NCI-H187 (cell line): ENCODE results near the gene CYSTM1.

Experiments
- DNase-seq, 2 experiments: peaks; one replicate each; lab custom pipeline; 2025; lab: John Stamatoyannopoulos, UW

Gene CYSTM1

DNA sequence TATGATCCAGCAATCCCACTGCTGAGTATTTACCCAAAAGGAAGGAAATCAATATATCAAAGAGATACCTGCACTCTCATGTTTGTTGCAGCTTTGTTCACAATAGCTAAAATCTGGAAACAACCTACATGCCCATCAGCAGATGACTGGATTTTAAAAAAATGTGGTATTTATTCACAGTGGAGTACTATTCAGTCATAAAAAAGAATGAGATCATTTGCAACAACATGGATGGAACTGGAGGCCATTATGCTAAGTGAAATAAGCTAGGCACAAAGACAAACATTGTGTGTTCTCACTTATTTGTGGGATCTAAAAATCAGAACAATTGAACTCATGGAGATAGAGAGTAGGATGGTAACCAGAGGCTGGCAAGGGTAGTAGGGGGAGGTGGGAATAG lies 33.1 kb downstream of the CYSTM1 start:
- DNase-seq = no peak

DNA sequence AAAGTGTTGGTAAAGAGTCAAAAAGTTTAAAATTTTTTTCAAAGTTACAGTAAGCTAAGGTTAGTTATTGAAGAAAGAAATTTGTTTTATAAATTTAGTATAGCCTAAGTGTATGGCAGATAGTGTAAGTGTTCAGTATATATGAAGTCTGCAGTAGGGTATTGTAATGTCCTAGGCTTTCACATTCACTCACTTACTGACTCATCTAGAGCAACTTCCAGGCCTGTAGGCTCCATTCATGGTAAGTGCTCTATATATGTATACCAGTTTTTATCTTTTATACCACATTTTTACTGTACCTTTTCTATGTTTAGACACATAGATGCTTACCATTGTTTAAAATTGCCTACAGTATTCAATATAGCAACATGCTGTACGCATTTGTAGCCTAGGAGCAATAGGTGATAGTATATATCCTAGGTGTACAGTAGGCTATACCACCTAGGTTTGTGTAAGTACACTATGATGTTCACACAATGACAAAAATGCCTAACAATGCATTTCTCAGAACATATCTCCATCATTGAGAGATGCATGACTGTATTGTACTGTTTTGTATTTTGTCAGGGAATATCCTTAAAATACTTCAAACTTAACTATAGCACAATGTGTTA lies 38.5 kb downstream of the CYSTM1 start:
- DNase-seq = no peak

- no peak for DNase-seq
These were observed 39.8 kb downstream of the CYSTM1 start for GRCh38 chr5:140214831-140215230.

DNA sequence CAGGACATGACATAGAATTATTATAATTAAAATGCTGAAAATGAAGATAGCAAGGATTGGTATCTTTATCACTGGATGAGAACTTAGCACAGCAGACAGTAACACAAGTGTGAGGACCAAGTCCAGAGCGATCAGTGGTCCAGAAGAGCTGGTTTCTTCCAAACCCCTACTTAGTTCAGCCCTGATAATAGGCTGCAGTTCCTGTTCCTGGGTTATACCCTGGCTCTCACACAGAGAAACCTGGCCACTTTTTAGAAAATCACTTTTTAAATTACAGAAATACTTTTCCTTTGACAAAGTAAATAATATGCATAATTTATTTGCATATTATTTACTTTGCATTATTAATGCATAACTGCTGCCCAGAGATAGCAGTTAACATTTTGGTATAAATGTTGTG lies 40.3 kb downstream of the CYSTM1 start:
- no peak for DNase-seq

DNA sequence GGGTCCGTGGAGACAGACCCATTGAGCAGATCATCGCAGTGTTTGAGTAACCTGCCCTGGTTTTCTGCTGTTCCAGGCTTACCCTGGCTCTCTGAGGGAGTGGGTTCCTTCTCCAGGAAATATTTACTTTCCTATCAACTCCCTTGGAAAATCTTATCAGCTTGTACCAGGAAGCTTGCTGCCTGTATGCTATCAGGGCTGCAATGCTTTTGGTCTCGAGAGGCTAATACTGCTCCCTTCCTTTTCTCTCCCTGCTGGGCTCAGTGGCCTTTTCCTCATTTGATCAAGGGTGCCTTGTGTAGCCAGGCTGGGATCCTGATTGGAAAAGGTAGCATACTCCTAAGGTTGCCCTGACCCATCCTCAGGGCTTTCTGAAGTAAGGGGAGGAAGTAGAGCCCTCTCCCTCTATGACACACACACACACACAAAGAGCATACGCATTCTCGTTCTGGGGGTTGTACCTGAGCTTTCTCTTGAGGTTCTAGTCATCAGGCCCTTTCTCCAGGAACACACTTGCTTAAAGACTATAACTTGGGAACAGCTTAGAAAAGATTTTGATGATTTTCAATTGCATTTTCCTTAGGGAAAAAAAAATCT lies 41.6 kb downstream of the CYSTM1 start:
- no peak for DNase-seq

- no peak for DNase-seq
These were observed 42.5 kb downstream of the CYSTM1 start for GRCh38 chr5:140217299-140218026.

DNA sequence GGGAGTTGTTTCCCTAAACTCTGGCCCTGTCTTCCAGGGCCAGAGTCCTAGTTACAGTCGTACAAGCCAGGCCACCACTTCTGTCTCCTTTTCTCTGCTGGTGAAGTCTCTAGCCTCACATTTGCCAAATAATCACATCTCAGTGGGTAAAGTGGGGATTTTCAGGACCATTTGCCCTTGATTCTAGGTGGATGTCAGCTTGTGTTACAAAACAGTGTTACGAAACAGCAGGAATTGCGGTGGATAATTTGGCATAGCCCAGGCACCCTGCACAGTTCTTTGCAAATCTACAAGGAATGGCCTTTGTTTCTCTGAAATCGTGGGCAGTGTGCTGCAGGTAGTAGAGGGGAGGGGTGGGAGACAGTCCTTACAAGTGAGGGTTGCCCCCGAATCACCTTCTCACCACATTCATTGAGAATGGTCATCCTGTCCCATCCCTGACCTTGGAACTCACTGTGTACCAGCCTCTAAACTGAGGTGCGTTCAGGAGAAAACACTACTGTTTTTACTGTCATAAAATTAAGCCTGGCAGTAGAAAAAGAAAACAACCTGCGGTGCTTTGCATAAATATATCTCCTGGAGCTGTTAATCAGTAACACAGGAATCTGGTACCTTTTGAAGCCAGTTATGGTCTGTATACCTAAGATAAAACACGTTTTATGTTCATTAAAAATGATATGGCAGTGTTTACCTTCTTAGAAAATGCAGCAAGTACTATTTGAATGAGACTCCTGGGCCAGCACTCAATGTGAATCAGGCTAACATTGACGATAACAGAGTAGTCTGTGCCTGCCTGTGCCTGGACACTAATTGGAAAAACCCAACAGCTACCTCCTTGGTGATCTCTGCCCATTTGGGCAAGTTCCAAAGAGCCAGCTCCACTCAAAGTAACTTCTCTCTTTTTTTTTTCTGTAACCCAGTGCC lies 44.3 kb downstream of the CYSTM1 start:
- DNase-seq = no peak

DNA sequence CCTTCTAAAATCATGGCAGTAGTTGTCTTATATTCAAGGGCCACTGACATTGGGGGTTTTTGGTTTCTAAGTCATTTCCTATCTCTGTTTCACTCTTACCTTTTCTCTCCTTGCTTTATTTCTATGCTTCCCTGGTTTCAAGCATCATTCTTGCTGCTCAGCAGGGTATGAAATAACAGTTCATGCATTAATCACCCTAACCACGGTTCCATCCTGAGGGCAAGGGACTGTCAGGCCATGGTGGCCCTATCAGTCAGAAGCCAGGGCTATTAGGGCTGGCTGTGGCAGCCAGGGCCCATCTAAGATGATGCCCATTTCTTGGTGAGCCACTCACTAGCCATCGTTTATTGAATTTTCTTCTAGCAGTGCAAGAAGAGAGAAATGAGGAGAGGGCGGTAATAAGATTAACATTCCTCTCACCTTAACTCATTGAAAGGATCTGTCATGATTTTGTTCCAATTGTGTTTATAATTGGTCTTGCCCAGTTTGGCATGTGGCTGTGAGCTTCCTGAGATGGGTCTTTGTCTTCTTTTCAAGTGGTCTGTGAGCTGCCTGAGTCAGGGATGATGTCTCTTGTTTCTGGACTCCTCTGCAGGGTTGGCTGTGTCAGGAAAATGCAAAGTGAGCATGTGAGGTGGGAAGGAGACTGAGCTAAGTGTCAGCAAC lies 45.2 kb downstream of the CYSTM1 start:
- no peak for DNase-seq

- no peak for DNase-seq
These were observed 45.7 kb downstream of the CYSTM1 start for GRCh38 chr5:140220698-140221064.

- DNase-seq = no peak
These were observed 46.8 kb downstream of the CYSTM1 start for GRCh38 chr5:140221697-140222223.

DNA sequence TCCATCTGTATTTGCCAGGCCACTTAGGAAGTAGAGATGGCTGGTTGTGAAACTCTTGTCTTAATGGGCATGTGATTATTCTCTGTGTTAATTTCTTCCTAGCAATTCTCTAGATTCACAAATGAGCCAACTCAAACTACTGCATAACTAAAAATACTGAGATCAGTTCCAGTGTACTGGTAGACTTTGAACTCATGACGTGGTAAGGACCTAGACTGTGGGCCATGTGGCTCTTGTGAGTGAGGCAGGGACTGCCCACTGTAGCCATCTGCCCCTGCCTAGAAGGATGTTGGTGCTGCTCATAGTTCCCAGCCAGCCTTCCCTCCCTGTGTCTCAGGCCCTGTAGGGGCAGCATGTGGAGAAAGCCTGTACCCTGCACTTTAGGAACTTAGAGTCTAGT lies 47.4 kb downstream of the CYSTM1 start:
- DNase-seq = no peak

- DNase-seq = no peak
These were observed 48.6 kb downstream of the CYSTM1 start for GRCh38 chr5:140223567-140223966.

- DNase-seq = no peak
These were observed 49.7 kb downstream of the CYSTM1 start for GRCh38 chr5:140224658-140225057.

GRCh38 chr5:140225396-140225795 lies 50.4 kb downstream of the CYSTM1 start:
- DNase-seq = no peak

- DNase-seq = no peak
These were observed 52.1 kb downstream of the CYSTM1 start for GRCh38 chr5:140227046-140227445.

GRCh38 chr5:140228364-140228837 lies 53.4 kb downstream of the CYSTM1 start:
- no peak for DNase-seq

DNA sequence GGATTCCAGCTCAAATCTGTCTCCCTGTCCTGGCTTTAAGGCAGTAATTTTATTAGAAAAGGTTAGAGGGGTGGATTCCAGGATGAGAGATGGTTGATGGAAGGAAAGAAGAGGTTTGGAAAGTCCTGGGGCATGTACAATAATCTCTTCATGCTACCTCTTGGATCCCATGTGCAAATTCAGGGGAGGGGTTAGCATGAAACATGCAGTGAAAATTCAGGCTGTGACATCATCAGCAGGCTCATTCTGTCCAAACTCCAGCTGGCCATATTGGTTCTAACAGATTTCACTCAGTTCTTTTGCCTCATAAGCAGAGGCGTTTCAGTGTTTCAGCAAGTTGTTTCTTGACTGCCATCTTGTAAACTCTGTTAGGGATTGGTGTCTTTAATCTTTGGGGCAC lies 55.4 kb downstream of the CYSTM1 start:
- DNase-seq = no peak

DNA sequence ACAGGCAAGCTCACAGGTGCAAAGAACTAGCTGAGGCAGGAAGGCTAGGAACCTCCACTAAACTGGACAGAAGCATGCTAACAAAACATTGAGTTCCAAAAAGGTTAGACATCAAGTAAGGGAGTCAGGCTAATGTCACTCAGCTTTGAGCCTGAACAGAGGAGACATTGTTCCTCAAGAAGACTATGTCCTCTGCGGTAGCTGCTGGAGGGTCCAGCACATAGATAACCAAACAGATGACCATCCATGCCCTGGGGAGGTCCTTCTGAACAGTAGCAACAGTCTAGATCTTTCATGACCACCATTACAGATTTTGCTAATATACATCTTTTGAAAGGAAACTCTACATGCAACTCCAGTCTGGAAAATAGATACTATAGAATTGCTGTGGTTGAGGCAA lies 57.7 kb downstream of the CYSTM1 start:
- DNase-seq = no peak

DNA sequence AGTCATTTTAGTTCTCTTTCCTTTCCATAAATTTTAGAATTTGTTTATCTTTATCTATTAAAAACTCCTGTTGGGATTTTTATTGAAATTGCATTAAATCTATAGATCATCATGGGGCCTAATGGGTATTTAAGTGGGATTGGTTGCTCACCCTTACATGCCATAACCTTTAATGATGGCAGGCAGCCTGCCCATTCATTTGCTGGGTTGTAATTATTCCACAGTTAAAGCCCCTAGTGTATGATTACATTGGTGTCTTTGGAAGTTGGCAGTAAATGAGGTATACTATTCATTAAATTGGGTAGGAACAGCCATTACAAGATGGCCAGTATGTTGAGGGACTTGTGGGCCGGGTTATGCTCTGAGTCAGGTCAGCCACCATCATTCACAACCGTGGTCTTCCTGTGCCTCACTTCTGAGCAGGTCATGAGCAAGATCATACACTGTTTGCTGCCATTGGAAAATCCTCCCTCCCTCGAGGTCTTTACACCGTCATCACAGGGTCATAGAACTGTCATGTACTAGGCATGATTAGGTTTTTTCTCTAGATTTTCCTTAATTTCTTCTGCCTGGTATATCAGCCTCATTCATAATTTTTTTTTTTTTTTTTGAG lies 59.5 kb downstream of the CYSTM1 start:
- no peak for DNase-seq

- DNase-seq = no peak
These were observed 61.0 kb downstream of the CYSTM1 start for GRCh38 chr5:140235791-140236551.
